ENCODE measurements around the gene HS6ST3.
"Not testable (repeated sequence)": the region's sequence is repeated elsewhere in the genome, so short reads cannot be mapped to it uniquely, and the experiment has no call there.

HS6ST3 gene

DNA sequence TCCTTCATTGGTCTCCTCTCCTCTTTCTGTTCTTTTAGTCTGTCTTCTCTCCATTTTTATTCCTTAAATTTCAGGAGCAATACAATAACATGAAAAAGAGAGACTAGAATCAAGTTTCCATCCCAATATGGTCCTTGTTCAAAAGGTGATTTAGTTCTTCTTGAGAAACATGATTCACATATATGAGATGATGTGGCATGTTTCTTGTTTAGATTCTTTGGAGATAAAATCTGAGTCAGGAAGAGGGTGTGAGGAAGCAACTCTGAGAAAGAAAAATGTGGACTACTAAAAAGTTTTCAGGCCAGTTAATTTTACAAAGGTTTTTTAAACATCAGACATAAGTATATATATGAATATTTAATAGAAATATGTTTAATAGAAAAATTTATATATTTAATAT lies 673.0 kb downstream of the HS6ST3 start:
- no peak for DNase-seq

DNA sequence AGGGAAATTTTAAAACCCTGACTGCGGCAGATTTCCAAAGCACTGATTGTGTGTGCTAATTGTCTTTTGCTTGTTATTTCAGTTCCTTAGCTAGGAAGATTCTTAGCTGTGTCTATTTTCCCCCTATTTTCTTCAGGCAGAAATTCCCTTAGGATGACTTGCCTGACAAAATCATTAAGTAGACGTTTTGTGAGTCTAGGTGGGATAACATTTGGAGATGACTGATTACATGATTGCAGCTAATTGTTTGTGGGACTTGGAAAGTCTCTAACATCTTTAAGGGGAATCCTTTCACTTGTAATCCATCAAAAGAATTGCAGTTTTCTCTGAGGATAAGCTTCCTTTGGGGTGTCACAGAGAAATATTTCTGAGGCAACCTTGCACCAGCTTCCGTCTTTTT lies 676.4 kb downstream of the HS6ST3 start:
- DNase-seq: no peak

DNA sequence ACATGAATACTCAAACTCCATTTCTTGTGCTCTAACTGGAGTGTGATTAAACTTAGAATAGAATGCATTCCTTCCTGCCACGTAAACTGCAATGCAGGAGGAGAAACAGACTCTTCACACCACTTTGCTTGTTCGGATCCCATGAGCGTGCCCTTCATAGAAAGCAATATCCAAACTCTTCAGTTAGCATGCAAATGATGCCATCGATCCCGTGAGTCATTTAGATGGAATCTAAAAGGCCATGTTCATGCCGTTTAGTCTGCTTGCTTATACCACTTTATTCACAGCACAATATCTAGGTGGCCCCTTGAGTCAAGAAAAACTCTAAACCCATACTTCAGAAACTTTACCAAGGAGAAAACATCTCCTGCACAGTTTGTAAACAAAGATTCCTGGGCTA lies 678.6 kb downstream of the HS6ST3 start:
- no peak for DNase-seq

DNA sequence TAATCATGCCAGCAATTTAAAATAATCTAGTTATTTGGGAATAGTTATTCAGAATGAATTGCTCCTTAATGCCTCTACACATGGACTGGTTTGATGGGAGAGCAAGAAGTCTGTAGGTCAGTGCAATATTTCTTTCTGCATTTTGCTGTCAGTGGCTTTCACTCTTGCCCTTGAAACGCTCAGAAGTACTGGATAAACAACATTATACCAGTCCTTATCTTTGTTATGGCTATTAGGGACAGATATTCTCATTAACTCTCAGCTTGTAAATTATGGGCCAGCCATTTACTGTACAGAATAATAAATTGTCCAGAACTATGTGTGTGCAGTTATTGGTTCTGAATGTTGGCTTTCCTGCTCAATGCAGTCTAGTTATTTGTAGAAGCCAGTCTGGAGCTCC lies 680.0 kb downstream of the HS6ST3 start:
- no peak for DNase-seq

DNA sequence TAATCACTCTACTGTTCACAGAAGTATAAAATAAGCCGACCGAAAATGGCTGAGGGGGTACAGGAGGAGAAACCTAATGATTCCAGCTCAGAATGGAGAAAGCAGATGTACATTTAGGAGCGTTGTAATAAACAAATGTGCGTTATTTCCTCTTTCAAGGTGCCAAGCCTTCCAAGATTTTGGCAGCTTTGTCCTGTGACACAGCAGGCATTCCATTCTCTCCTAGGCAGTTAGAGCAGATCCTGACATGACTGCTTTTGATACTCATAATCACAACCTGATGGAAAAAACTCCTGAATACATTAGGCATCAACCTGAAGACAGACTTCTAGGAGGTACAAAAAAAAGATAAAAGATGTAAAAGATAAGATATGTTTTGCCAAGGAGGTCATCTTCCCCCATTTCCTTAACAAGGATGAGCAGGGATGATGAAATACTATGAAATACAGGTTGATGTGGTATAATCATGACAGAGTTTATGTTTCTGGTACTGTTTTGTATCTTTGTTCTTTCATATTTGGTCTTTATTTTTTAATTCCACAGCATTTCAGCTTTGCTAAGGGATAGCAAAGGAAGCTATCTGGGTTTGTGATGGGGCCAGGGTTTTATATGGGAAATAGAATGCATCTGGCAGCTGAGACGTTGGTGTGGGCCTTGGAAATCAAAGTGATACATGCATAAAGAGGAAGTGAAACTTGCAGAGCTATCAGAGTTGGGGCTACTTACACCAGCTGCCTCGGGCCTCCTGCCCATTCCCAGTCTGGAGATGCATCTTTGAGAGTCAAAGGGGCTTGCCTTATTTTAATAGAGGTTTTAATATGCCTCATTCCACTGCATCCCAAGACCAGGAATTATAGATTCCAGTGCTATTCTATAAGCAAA lies 681.8 kb downstream of the HS6ST3 start:
- no peak for DNase-seq

DNA sequence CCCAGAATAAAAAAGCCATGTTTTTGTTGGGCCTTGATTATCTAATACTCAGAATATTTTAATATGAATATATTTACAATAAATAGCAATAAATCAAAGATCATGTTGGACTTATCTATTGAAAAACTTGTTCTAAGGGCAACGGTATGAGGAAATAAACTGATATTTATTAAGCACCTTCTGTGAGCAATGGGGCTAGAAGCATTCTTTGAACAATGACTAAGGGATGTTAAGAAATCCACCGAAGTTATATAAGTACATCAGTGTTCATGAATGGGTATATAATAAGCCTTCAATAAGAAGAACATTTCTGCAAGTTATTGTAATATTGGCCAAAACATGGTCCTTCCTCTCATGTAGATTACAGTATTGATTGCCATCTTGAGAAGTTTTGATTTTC lies 682.5 kb downstream of the HS6ST3 start:
- no peak for DNase-seq

DNA sequence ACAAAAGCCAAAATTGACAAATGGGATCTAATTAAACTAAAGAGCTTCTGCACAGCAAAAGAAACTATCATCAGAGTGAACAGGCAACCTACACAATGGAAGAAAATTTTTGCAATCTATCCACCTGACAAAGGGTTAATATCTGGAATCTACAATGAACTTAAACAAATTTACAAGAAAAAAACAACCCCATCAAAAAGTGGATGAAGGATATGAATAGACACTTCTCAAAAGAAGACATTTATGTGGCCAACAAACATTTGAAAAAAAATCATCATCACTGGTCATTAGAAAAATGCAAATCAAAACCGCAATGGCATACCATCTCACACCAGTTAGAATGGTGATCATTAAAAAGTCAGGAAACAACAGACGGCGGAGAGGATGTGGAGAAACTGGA lies 688.4 kb downstream of the HS6ST3 start:
- not testable (repeated sequence) for DNase-seq

DNA sequence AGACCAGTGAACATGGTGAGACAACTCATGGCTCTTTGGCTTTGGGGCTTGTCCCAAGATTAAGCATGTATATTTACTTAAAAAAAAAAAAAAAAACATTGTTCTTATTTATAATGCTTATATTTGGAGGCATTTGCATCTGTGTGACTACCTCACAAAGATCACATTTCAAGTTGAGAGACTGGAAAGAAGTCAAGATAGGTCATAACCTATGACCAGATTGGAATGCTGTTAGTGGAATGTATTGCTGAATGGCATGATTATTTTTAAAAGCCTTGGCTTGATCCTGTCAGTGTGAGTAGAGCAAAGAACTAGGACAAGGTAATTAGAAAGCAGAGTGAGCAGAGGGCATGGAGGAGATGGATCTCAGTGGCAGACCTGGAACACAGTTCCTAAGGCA lies 689.8 kb downstream of the HS6ST3 start:
- no peak for DNase-seq

DNA sequence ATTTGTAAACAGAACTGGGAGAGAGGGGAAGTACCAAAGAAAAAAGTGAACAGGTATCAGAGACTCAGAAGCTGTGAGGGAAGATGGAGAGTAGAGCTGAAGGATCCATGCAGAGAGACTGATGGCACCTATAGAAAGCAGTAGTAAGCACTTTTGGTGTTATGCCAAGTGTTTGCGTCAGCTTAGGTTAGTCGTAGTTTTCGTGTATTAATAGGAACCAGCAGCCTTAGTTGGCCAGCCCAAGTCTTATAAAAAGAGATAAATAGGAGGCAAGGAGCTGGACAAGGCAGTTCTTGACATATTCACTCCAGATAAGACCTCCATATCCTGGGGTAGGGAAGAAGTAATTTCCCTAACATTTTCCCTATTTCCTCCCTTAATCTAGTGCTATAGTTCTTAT lies 690.2 kb downstream of the HS6ST3 start:
- no peak for DNase-seq

DNA sequence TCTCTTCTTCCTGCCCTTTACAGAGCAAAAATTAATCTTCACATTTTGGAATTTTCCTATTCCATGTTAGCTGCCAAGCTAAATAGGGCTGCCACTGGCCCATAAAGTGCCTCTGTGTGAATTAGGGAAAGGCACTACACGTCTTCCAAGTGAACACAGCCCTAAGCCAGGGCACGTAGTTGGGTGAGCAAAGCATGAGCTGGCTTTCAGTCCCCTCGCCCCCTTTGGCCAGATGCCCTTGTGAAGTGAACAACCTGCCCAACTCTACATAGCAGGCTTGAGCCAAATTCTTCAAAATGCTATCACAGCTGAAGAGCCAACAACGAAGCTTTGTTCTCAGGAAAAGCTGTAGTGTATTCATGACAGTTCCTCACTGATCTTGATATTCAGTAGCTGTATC lies 691.2 kb downstream of the HS6ST3 start:
- no peak for DNase-seq

DNA sequence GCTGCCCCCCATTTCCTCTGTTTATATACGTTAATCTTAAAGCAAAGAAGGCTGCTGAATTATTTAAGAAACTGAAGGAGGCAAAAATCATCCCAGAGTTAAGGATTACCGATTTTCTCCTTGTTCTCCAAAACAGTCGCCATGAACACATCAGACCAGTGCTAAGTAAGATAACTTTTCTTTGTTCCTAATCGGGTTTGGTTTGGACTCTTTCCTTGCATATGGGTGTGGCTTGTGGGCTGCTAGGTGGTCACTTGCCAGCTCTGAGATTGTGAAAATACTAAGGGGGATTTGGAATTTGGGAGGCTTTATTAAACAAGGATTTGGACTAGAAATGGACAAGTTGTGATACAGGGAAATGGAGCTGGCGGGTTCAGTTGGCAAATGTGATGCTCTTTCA lies 692.3 kb downstream of the HS6ST3 start:
- DNase-seq: no peak

DNA sequence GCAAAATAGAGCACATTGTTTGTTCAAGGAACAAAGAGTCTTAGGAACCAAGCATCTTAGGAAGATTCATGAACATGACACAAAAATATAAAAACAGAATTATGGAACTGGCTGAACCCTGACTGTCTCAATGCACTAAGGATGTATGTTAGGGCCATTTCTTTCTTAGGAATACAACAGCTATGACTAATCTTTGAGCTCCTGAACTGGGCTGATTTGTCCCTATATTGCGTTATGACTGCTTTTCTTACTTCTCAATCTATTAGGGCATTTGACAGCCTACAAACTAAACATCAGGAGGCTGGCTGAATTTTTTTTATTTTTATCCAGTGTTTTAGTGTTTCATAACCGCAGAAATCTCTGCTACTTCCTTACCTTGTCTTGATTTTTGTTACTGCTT lies 693.1 kb downstream of the HS6ST3 start:
- DNase-seq: no peak

DNA sequence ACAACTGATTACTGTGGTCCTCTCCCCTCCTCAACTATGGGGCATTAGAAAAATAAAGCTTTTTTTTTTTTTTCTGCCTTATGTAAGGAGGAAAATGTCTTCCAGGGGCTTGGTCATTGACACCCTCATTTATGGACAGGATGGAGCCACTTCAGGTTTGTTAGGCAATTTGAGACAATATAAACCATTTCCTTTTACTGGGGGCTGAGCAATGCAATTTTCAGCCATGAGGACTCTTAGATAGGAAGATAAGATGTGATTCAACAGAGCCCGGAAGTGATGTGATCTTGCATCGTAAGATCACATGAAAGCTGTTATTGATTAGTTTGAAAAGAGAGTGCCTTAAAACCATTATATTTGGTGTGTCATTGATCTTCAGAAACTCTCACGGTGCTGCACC lies 693.6 kb downstream of the HS6ST3 start:
- DNase-seq: no peak

DNA sequence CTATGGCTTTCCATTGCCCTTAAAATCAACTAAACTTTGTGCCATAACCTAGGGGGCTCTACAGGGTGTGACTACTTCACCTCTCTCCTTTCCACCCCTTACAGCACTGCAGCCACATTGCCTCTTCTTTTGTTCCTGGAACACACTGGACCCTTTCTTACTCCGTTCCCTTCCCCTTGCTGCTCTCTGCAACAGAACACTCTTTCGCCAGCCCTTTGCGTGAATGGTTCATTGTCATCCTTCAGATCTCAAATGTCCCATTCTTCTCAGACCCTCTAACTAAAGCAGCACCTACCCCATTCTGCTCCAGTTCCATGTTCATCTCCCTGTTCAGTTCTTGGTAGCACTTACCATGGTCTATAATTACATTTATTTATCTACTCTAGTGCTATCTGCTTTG lies 696.1 kb downstream of the HS6ST3 start:
- DNase-seq: no peak

DNA sequence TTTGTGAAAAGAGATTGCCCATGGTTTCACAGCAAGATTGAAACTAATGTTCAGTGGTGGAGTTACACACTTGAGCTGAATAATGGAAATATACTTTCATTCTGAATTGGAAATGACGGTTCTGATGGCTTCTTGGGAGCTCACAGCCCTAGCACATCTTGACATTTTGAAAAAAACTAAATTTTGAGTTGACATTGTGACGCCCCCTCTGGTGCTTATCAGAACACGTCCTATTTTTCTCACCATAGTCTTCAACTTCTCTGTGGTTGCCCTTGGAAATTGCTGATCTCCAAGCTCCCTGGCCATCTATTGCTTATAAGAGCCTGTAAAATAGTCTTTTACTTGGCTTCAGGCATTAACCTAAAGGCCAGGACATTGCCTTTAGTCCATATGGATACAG lies 702.3 kb downstream of the HS6ST3 start:
- DNase-seq: no peak

DNA sequence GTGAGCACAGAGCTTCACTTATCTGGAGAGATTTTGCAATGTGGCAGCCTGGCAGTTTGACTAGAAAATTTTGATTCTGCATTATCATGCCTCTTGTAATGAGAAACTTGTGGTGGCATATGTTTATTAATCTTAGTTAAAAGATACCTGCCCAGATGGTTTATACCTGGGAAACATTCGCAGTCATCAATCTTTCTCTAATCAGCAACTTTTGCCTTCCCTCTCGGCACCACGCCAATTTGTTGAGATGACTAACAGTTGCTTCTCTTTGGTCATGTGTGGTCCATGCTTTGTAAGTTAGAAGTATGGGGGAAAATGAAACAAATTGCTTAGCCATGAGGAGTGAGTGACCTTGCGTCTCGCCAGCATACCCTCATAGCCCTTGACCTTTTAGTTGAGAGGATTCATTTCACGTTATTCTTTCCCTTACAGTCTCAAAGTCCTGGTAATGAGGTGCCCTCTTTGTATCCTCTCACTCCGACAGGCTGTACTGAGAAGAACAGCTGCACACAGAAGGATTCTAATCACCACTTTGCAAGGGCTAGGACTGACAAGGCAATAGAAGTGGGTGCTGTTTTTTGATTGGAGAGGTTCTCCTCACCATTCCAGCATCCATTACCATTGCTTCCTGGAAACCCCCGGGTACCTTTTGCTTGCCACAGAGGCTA lies 703.0 kb downstream of the HS6ST3 start:
- no peak for DNase-seq

DNA sequence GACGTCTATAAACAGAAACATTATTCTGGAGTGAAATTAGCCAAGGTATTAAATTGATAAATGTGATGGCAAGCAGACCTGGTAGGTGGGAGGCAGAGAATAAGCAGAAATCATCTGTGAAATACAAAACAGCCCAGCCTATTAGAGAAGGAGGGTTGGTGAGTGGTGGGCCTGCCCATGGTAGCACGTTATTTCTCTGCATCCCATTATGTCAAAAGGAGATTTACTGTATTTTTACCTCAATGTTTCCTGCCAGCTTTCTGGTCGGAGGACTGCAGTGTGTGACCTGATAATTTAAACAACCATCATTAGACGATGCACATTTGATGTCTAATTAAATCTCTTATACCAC lies 703.5 kb downstream of the HS6ST3 start:
- DNase-seq: no peak

DNA sequence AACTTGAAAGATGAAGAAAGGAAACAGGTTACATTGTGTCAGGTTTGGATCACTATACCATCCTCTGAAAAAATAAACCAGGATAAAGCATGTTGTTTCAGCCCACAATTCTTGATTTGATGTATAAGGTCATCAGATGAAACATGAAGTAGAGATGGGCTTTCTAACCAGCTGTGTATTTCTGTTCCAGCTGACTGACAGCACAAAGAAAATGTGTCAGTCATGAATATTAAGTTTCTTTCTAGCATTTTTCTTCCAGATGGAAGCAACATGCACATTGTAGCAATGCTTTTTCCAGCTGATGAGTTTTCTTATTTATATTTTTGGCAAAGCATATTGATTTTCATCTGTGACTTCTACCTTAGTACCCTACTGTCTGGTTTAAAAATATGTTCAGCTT lies 704.8 kb downstream of the HS6ST3 start:
- DNase-seq: no peak

DNA sequence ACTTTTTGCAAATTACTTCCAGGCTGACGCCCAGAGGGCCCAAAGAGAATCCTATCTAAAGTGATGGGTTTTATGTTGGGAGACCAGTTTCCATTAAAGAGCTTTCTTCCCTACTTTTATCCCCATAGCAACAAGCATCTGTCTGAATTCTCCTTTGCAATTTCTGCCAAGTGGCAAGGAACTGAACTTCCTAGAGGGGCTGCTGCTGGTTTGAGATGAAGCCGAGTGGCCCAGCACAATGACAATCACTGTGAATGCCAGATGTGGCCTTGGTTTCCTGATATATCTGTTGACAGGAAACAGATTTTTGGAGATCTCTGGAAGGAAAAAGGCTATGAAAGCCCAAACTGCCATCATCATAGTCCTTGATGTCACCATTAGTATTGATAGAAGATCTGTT lies 705.8 kb downstream of the HS6ST3 start:
- DNase-seq: no peak

DNA sequence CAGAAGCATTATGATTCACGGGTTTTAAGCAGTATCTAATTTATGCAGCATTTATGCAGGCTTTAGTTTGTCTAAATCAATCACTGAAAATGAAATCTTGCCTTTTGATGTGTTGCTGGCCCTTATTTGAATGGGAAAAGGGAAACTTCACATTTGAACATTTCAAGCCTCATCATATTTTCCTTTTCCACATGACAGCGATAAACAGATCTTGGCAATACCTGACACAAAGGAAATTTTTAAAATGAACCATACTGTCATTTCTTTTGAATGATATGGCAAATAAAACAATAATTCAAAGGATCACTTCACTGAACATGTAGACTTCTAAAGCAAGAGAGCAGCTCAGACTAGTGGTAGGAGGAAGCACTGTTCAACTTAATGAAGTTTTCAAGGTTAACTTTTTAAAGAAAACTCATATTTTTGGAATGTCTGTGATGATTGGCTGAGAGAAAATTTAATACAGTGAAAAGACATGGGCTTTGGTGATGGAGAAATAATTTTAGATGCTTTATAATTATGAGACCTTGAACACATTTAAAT lies 706.3 kb downstream of the HS6ST3 start:
- no peak for DNase-seq

DNA sequence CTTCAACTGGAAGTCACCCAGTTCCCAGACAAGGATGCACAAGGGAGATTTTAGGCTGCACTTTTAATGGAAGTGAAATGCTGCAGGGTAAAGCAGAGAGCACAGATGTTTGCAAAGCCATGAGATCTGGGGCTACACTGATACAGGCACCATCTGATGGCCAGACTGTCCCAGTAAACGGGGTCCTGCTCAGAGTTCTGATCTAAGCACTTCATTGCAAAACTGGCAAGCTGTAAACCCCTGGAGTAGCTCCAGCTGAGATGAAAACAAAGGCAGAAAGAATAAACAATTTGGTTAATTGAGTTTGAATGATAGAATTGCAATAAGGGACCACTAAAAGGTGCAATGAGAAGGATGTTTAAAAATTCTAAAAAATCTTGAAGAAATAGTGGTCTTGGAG lies 707.2 kb downstream of the HS6ST3 start:
- DNase-seq: no peak

DNA sequence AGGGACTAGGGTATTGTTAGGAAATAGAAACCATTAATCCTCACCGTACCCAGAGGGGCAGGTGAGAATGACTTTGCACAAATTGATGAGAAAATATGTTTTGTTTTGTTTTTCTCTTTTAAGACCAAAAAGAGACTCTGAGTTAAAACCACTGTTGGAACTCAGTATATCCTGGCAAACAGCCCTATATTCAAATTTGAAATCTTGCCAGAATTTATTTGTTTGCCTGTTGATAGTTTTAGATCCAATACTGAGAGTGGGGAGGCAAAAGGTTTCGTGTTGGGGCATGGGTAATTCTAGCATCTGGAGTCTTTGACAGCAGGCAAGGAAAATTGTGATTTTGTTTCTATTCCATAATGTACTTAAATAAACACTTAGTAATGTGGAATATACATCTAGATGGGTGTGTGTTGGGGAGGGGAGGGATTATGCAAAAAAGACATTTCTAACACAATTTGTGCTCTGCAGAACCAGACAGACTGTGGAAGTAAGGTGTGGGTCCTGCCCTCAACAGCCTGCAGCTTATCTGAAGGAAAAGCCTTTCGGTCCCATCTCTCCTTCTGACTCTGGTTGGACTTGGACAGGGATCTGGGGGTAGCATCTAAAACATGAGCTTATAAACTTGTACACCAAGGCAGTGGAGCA lies 713.7 kb downstream of the HS6ST3 start:
- no peak for DNase-seq

DNA sequence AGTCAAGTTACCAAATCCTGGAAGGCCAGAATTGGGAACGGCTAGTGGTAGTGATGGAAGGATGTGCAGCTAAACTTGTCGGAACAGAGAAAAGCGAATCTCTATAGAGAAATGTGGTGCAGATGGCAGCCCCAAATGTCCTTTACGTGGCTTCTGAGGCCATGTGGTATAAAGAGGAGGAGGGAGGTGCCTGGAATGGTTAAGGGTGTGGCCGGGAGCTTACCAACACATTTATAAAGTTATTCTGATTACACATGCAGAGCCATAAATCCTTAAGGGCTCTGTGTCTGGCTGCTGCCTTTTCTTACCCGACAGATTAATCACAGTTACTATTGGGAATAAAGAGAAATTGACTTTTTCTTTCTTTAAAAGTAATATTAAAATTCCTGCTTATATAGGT lies 714.3 kb downstream of the HS6ST3 start:
- DNase-seq: no peak

DNA sequence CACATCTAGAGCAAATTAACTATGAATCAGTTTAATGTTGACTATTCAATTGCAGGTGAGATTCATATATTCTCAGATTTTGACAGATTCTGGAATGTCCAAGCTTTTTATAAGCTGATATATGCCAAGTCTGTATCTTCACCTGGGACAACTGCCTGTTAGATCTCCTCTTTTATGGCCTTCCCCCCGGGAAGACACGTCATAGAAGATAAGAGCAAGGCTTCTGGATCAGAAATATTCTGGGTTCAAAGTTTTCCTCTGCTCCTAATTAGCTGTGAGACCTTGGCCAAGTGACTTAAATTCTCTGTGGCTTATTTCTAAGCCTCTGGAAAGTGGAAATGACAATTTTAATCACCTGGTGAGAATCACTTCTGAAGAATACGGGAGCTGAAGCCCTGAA lies 716.8 kb downstream of the HS6ST3 start:
- no peak for DNase-seq

Data from CD4-positive, alpha-beta T cell treated with Interleukin-12 subunit alpha and Interleukin-12 subunit beta, for 1 hour (primary cell).